Left lung (tissue), 10 donors: Measurements from ENCODE around the gene LELP1. TPM values are rescaled to one million over a fixed set of nuclear protein-coding genes. Genes with fewer than 3 reads are reported as not detected.

ENCODE experiments used
- ATAC-seq: fragments of 200-7000 bp; cut with Tn5 transposase; one replicate; pipeline ENCODE4 v1.9.1; 2020; ENCODE audit warnings: moderate library complexity
- DNase-seq, 4 donors: peaks; one replicate each; pipeline ENCODE4 v3.0.0-alpha.2; 2013 to 2020
- H3K27ac ChIP-seq, 2 donors: fragments of 200-600 bp; sonication (generic) in 1 of 2; one replicate each; pipeline versions ENCODE4 v1.5.0 to v1.8.0; 2020 to 2021
- H3K27me3 ChIP-seq, 2 donors: fragments of 200-600 bp; sonication (generic) in 1 of 2; one replicate each; pipeline versions ENCODE4 v1.5.0 to v1.8.0; 2020 to 2021
- H3K36me3 ChIP-seq, 2 donors: fragments of 200-600 bp; sonication (generic) in 1 of 2; one replicate each; pipeline versions ENCODE4 v1.5.0 to v1.8.0; 2020 to 2021
- H3K4me1 ChIP-seq, 2 donors: fragments of 200-600 bp; one replicate each; pipeline ENCODE4 v1.8.0; 2021
- H3K4me3 ChIP-seq, 2 donors: fragments of 200-600 bp; sonication (generic) in 1 of 2; one replicate each; pipeline versions ENCODE4 v1.5.0 to v1.8.0; 2020 to 2021; ENCODE audit warnings: mild to moderate bottlenecking in 1 of 2
- H3K9me3 ChIP-seq, 2 donors: fragments of 200-600 bp; sonication (generic) in 1 of 2; one replicate each; pipeline versions ENCODE4 v1.5.0 to v1.8.0; 2020 to 2021
- CTCF ChIP-seq, 2 donors: fragments of 200-600 bp; sonication (generic) in 1 of 2; IDR thresholded peaks; one replicate each; pipeline versions ENCODE4 v1.5.0 to v1.8.0; 2021; ENCODE audit warnings: antibody characterized with exemption in 2 of 2
- intact Hi-C, 2 donors: fragments of 100-400 bp; cut with DNase I; formaldehyde crosslinking; loops; one replicate each; pipeline versions ENCODE4 v1.11.2 to v1.14.2; 2022
- polyA plus RNA-seq, 6 donors: library from polyadenylated mRNA; unstranded; fragments of 120-200 nt; gene quantifications; one replicate each; pipeline ENCODE4 v1.2.1, GENCODE V29; 2013; ENCODE audit not compliant: insufficient read length in 6 of 6
- total RNA-seq, 2 donors: library from RNA; stranded (reverse); fragmentation: NEBNext Ultra II Directional; extraction: Animal tissue kit (Norgen Biotek cat#: 25700); gene quantifications; one replicate each; pipeline ENCODE4 v1.2.1, GENCODE V29; 2021
- donor health status: DM: no; HTN: yes; CAD: no.
- donor health status: DM: no; HTN: no; CAD: no.

LELP1 gene
- total and polyA plus RNA-seq, 8 donors: not detected

- no peaks in the 10 kb centered on the region for H3K4me1 ChIP-seq
- no peak overlapping the region for H3K27ac ChIP-seq
- H3K36me3 ChIP-seq: no peaks in the 10 kb centered on the region
- peaks cover 0 to 19% of the 10 kb centered on the region in 2 donors for H3K27me3 ChIP-seq
- ATAC-seq: no peak
- H3K9me3 ChIP-seq: no peaks in the 10 kb centered on the region
- no peak overlapping the region for H3K4me3 ChIP-seq
- DNase-seq: no peak
- no peak for TF ChIP-seq CTCF (IDR thresholded peaks at IDR 0.05)
- intact Hi-C loops: no loop called here
Measured at GRCh38 chr1:153246018-153246417, 42.8 kb downstream of the LELP1 start.

DNA sequence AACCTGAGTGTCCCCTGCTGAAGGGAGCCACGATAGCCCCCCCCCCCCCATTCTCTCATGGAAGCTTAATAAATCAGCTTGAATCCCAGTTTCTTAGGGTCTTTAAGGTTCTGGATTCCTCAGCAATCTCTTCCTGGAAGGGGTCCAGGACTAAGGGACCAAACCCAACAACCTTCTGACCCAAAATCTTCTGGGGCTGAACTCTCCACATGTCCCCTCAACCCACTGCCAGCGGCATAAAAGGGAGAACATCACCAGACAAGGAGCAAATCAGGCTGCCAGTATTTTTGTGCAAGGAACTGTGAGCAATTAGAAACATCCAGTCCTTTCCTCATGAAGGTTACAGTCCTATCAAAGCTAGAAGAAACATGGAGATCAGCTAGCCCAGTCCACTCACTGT is 43.6 kb downstream of the LELP1 start:
- DNase-seq (no peak), ATAC-seq (no peak)
- Histone ChIP-seq H3K4me3 (no peak overlapping the region), H3K27ac (no peak overlapping the region), H3K27me3 (peaks cover 0 to 26% of the 10 kb centered on the region in 2 donors), H3K36me3 (no peaks in the 10 kb centered on the region), H3K4me1 (no peaks in the 10 kb centered on the region), H3K9me3 (no peaks in the 10 kb centered on the region)
- intact Hi-C loops: no loop called here
- no peak for TF ChIP-seq CTCF (IDR thresholded peaks at IDR 0.05)

- no peak overlapping the region for H3K4me3 ChIP-seq
- DNase-seq (no peak), ATAC-seq (no peak)
- no peaks in the 10 kb centered on the region for H3K9me3 ChIP-seq
- H3K27me3 ChIP-seq: peaks cover 0 to 26% of the 10 kb centered on the region in 2 donors
- H3K27ac ChIP-seq: no peak overlapping the region
- intact Hi-C loops: no loop called here
- H3K36me3 ChIP-seq: no peaks in the 10 kb centered on the region
- no peaks in the 10 kb centered on the region for H3K4me1 ChIP-seq
- no peak for TF ChIP-seq CTCF (IDR thresholded peaks at IDR 0.05)
Measured at GRCh38 chr1:153248176-153248879, 45.1 kb downstream of the LELP1 start.

GRCh38 chr1:153250166-153250565 is 46.9 kb downstream of the LELP1 start:
- Histone ChIP-seq H3K27me3 (peaks cover 0 to 31% of the 10 kb centered on the region in 2 donors), H3K9me3 (no peaks in the 10 kb centered on the region), H3K4me3 (no peak overlapping the region), H3K36me3 (no peaks in the 10 kb centered on the region), H3K27ac (no peak overlapping the region), H3K4me1 (no peaks in the 10 kb centered on the region)
- intact Hi-C loops: no loop called here
- no peak for ATAC-seq
- no peak for DNase-seq
- TF ChIP-seq CTCF (IDR thresholded peaks at IDR 0.05): no peak

- no peak overlapping the region for H3K27ac ChIP-seq
- H3K4me3 ChIP-seq: no peak overlapping the region
- H3K4me1 ChIP-seq: no peaks in the 10 kb centered on the region
- intact Hi-C loops: no loop called here
- no peak for DNase-seq
- peaks cover 0 to 31% of the 10 kb centered on the region in 2 donors for H3K27me3 ChIP-seq
- H3K9me3 ChIP-seq: no peaks in the 10 kb centered on the region
- no peaks in the 10 kb centered on the region for H3K36me3 ChIP-seq
- ATAC-seq: no peak
- TF ChIP-seq CTCF (IDR thresholded peaks at IDR 0.05): no peak
Measured at GRCh38 chr1:153251087-153251486, 47.9 kb downstream of the LELP1 start.
